Subcutaneous adipose tissue (tissue), 4 donors: ENCODE data around the gene ADGRD1. TPM values are rescaled to one million over a fixed set of nuclear protein-coding genes. Genes with fewer than 3 reads are reported as not detected.

Experiments used
- total RNA-seq, 4 donors: library from RNA; depleted of rRNA; stranded (reverse); fragments of >200 nt; gene quantifications; one replicate each; pipeline ENCODE4 v1.1.0, GENCODE V29; 2016
- TF ChIP-seq, protein P1 (sequence below): fragments of 450-650 bp; IDR thresholded peaks from one replicate; pipeline ENCODE4 v1.5.1; 2016; ENCODE audit warnings: low read depth, mild to moderate bottlenecking, control low read depth, antibody characterized with exemption, moderate library complexity

Gene ADGRD1
- total RNA-seq, 4 donors from 2014 or later: 16.3 to 34.1 (median 24.1) TPM

DNA sequence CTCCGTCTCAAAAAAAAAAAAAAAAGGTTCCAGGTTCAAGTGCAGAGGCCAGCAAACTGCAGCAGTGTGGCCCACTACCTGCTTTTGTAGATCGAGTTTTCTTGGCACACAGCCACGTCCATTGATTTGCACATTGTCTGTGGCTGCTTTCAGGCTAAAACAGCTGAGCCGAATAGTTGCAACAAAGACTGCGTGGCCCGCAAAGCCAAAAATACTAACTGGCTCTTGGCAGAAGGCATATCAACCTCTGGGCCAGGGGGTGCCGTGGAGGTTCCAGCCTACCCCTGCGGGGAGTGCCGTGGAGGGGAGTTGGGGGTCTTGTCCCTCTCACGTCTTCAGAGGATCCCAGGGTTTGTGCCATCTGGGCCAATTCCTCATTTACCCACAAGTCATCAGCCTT lies 170.1 kb downstream of the ADGRD1 start:
- TF ChIP-seq, protein P1, sequence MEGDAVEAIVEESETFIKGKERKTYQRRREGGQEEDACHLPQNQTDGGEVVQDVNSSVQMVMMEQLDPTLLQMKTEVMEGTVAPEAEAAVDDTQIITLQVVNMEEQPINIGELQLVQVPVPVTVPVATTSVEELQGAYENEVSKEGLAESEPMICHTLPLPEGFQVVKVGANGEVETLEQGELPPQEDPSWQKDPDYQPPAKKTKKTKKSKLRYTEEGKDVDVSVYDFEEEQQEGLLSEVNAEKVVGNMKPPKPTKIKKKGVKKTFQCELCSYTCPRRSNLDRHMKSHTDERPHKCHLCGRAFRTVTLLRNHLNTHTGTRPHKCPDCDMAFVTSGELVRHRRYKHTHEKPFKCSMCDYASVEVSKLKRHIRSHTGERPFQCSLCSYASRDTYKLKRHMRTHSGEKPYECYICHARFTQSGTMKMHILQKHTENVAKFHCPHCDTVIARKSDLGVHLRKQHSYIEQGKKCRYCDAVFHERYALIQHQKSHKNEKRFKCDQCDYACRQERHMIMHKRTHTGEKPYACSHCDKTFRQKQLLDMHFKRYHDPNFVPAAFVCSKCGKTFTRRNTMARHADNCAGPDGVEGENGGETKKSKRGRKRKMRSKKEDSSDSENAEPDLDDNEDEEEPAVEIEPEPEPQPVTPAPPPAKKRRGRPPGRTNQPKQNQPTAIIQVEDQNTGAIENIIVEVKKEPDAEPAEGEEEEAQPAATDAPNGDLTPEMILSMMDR: no peak

DNA sequence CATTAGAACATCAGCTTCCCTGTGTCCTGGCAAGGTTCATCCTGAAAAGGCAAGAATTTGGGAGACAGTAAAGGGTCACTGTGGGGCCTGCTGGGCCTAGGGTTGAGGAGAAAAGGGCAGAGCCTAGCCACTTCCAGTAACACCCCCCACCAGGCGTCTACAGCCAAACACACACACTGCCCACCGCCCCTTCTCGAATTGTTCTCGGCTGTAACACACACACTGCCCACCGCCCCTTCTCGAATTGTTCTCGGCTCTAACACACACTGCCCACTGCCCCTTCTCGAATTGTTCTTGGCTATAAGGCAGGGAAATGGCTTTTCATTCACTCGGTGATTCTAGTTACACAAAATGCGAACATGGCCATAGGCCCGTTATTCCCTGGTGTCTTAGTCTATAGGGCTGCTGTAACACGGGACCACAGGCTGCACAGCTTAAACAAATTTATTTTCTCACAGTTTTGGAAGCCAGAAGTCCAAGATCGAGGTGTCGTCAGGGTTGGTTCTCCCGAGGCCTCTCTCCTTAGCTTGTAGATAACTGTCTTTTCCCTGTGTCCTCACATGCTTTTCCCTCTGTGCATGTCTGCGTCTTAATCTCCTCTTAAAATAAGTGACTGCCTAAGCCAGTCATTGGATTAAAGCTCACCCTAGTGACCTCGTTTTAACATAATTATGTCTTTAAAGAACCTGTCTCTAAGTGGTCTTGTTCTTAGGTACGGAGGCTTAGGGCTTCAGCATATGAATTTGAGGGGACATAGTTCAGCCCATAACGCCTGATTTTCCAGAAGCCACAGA lies 171.0 kb downstream of the ADGRD1 start:
- TF ChIP-seq, protein P1: no peak

DNA sequence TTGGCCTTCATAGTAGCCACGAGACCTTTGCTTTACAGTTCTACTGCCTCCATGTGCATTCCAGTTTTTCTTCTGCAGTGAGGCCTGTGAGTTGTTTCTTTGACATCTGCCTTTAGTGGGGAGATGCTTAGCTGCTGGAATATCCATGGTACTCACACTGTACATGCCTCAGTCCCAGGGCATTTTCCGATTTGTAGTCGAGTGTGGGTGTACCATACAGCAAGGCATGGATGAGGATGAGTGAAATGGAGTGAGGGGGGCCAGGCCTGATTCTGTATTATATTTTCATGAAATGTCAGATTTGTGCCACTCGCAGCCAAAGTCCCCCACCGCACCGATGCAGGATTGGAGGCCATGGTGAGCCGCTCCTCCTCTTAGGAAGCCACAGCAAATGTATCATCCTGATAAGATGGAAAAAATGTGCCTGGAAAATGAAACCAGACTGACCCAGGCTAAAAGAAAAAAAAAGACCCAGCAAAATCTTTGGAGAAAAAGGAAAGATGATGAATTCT lies 173.0 kb downstream of the ADGRD1 start:
- TF ChIP-seq, protein P1: no peak

DNA sequence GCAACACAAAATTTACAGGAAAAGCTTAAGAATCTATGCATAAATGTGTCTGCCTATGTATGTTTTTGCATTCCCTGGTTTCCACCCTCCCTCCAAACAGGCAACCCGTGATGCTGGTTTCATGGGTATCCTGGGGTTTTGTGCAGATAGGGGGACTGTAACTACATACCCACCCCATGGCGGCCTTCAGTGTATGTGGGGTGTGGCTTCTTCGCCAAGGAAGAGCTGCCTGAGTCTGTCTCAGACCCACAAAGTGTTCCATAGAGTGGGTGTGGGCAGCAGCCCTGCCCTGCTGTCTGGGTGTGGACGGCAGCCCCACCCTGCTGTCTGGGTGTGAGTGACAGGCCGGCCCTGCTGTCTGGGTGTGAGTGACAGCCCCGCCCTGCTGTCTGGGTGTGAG lies 174.8 kb downstream of the ADGRD1 start:
- TF ChIP-seq, protein P1: no peak

DNA sequence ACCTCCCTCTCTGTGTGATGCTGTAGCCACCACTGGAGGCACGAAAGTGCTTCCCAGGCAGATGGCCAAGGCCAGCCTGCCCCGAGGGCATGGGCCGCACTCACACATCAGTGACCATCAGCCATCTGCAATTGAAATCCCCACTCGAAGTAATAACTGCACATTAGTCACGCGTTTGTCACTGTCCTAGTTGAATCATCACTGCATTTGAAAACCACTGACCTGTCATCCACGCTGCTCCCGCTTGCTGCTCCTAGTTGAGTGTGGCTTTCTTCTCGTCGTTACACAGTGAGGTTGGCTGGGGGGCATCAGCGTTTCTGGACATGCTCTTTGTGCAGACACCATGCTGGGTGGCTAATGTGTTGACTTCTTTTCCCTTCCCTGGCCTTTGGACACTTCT lies 176.1 kb downstream of the ADGRD1 start:
- TF ChIP-seq, protein P1: no peak

DNA sequence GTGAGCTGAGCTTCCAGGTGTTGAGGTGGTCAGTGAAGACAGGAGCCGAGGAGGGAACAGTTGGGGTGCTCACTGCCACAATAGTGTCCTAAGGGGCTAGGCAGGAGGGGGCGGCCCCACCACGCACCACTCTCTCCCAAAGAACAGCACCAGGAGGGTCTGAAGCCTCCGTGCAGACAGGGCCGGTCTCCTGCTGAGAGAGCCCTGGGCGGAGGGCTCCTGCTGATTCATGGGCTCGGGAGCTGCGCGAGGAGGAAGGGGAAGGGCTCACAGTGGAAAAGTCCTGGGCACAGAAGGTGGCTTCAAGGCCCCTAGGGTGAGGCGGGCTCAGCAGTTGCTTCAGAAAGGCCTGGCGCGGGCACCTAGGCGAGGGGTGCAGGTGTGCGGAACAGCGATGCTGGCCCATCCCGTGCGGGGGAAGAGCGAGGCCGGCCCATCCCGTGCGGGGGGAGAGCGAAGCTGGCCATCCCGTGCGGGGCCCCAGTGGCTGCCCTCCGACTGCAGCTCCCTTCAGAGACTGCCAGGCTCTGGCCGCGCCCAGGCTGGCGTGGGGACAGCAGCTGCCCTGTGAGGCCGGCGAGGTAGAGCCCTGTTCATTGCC lies 176.7 kb downstream of the ADGRD1 start:
- TF ChIP-seq, protein P1: no peak

DNA sequence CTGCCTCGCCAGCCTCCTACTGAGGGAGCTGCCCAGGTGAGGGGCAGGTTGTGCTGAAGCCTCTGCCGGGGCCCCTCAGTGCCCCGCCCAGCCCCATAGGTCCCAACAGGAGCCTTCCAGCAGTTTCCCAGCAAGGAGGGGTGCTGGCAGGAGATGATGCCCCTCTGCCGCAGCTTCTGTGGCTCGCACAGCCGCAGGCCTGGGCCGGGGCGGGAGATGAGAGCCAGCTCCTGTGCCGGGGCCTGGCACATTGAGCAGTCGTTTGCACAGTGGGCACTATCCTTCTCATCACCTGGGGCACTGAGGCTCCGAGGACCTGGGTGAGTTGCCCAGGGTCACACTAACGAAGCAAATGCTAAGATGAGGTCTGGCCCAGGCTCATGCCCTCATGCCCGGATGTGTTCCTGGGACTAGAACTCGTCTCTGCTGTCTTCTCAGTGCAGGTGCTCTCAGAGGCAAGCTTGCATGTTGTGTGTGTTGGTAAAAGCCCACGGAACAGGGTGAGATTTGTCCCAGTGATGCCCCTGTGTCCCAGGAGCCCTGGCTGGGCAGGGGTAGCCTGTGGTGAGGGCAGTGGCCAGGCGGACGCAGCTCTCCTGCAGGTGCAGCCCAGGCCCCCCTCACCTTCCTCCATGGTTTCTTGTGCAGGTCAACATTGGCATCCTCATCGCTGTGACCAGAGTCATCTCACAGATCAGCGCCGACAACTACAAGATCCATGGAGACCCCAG lies 177.5 kb downstream of the ADGRD1 start:
- TF ChIP-seq, protein P1: no peak
